Upper lobe of left lung (tissue), 6 donors: ENCODE measurements around the gene ARFRP1. TPM values are rescaled to one million over a fixed set of nuclear protein-coding genes. Genes with fewer than 3 reads are reported as not detected.

Experiments used
- ATAC-seq, 2 donors: fragments of 200-7000 bp; cut with Tn5 transposase; one replicate each; pipeline ENCODE4 v1.9.1; 2022; ENCODE audit warnings: mild to moderate bottlenecking in 2 of 2, moderate library complexity in 2 of 2; ENCODE audit not compliant: low FRiP score in 2 of 2
- DNase-seq, 2 donors: peaks; one replicate each; pipeline ENCODE4 v3.0.0-alpha.2; 2019 to 2020
- H3K27ac ChIP-seq, 4 donors: fragments of 200-600 bp; sonication (generic); one replicate each; pipeline ENCODE4 v1.5.1; 2016 to 2019
- H3K27me3 ChIP-seq, 4 donors: fragments of 200-600 bp; sonication (generic); one replicate each; pipeline ENCODE4 v1.5.1; 2017 to 2019
- H3K36me3 ChIP-seq, 4 donors: fragments of 200-600 bp; sonication (generic); one replicate each; pipeline ENCODE4 v1.5.1; 2016 to 2019
- H3K4me1 ChIP-seq, 4 donors: fragments of 200-600 bp; sonication (generic); one replicate each; pipeline ENCODE4 v1.5.1; 2018 to 2019
- H3K4me3 ChIP-seq, 4 donors: fragments of 200-600 bp; sonication (generic); one replicate each; pipeline ENCODE4 v1.5.1; 2017 to 2019; ENCODE audit warnings: mild to moderate bottlenecking in 2 of 4, moderate library complexity in 1 of 4
- H3K9me3 ChIP-seq, 4 donors: fragments of 200-600 bp; sonication (generic); one replicate each; pipeline ENCODE4 v1.5.1; 2018 to 2019
- CTCF ChIP-seq, 6 experiments: fragments of 450-650 bp in 4 of 6; fragments of 200-600 bp in 2 of 6; sonication (generic) in 2 of 6; IDR thresholded peaks; one replicate each; pipeline ENCODE4 v1.5.1; 2016 to 2019; ENCODE audit warnings: antibody characterized with exemption in 6 of 6
- EP300 ChIP-seq, 4 donors: sonication (generic); formaldehyde crosslinking; IDR thresholded peaks; one replicate each; pipeline ENCODE4 v1.5.1; 2017; ENCODE audit warnings: antibody characterized with exemption in 4 of 4, control low read depth in 2 of 4
- POLR2A ChIP-seq, 4 donors: fragments of 450-650 bp; IDR thresholded peaks; one replicate each; pipeline ENCODE4 v1.5.1; 2016 to 2017; ENCODE audit warnings: antibody characterized with exemption in 4 of 4, mild to moderate bottlenecking in 2 of 4
- POLR2AphosphoS5 ChIP-seq, 2 donors: sonication (generic); formaldehyde crosslinking; IDR thresholded peaks; one replicate each; pipeline ENCODE4 v1.5.1; 2017; ENCODE audit warnings: antibody characterized with exemption in 2 of 2
- WGBS, 2 donors: methylation state at CpG; one replicate each; pipeline ENCODE4 v1.1.5; 2017 to 2018; 5-methylcytosine and 5-hydroxymethylcytosine counted together
- total RNA-seq, 6 donors: library from RNA; depleted of rRNA in 4 of 6; stranded (reverse); fragments of >200 nt in 4 of 6; gene quantifications; one replicate each; pipeline versions ENCODE4 v1.1.0 to v1.2.1, GENCODE V29; 2016 to 2021
- donor health status: DM: no; HTN: no; CAD: no; lungs with moderate emphysema.
- donor health status: DM: no; HTN: yes; CAD: no; lungs with severe emphysema.

ARFRP1 gene, protein sequence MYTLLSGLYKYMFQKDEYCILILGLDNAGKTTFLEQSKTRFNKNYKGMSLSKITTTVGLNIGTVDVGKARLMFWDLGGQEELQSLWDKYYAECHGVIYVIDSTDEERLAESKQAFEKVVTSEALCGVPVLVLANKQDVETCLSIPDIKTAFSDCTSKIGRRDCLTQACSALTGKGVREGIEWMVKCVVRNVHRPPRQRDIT
- total RNA-seq, result 10 to 100 TPM; 26.8 to 56.4 (median 46.3) TPM

GRCh38 chr20:63707558-63708300 is at the start of gene ARFRP1, which contains the start of gene ZGPAT:
TSS of gene ARFRP1 (minus strand) at chr20:63707976. CDS start at chr20:63707091, 885 bp downstream.
TSS of gene ZGPAT (plus strand) at chr20:63708039. CDS start at chr20:63708581, 542 bp downstream.
- Histone ChIP-seq H3K27ac (peak within 1 kb of the TSS; percentile 89 to 93 (median 92)), H3K36me3 (peaks cover 24 to 66% (median 51%) of the 10 kb centered on the region in 4 donors), H3K4me3 (peak within 1 kb of the TSS; percentile 79 to 98 (median 92)), H3K27me3 (no peaks in the 10 kb centered on the region), H3K4me1 (peaks cover 24 to 33% (median 26%) of the 10 kb centered on the region in 4 donors), H3K9me3 (no peaks in the 10 kb centered on the region)
- 1% methylated on average over 33 of the region's 98 CpGs; no CpG with 5 or more reads in 1 of the 2 donors for whole genome bisulfite sequencing, 2 donors
- peak; percentile 95 to 98 for ATAC-seq
- no peak for TF ChIP-seq EP300 (IDR thresholded peaks at IDR 0.05)
- peak in 4 of 6 experiments; percentile 21 to 48 (median 30) for TF ChIP-seq CTCF (IDR thresholded peaks at IDR 0.05)
- TF ChIP-seq POLR2AphosphoS5 (IDR thresholded peaks at IDR 0.05), result peak; percentile 94 to 95
- TF ChIP-seq POLR2A (IDR thresholded peaks at IDR 0.05), result peak in 3 of 4 donors; percentile 7 to 83 (median 42)
- peak; percentile 91 to 99 for DNase-seq

DNA sequence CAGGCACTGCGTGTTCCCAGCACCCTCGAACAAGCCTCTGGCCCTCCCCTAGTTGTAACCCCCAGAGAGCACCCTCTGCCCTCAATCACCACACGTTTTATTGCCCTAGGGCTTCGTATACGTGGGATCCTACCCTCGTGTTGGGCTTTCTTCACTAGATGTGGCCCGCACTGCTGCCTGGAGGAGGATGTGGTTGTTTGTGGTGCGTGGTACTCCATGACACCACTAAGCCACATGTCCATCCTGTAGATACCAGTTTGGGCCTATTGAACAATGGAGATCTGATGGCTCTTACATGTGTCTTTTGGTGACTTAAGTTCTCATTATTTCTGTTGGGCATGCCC is 48.8 kb upstream of the ARFRP1 start:
- no peak overlapping the region for H3K4me3 ChIP-seq
- H3K4me1 ChIP-seq, result no peaks in the 10 kb centered on the region
- no peak for TF ChIP-seq CTCF (IDR thresholded peaks at IDR 0.05)
- no peak for TF ChIP-seq POLR2AphosphoS5 (IDR thresholded peaks at IDR 0.05)
- TF ChIP-seq POLR2A (IDR thresholded peaks at IDR 0.05), result no peak
- TF ChIP-seq EP300 (IDR thresholded peaks at IDR 0.05), result no peak
- WGBS, 2 donors, result 59 to 68% methylated on average over 8 of the region's 8 CpGs
- H3K27ac ChIP-seq, result no peak overlapping the region
- H3K9me3 ChIP-seq, result no peaks in the 10 kb centered on the region
- DNase-seq (no peak), ATAC-seq (no peak)
- no peaks in the 10 kb centered on the region for H3K27me3 ChIP-seq
- H3K36me3 ChIP-seq, result peaks cover 0 to 13% (median 3%) of the 10 kb centered on the region in 4 donors

DNA sequence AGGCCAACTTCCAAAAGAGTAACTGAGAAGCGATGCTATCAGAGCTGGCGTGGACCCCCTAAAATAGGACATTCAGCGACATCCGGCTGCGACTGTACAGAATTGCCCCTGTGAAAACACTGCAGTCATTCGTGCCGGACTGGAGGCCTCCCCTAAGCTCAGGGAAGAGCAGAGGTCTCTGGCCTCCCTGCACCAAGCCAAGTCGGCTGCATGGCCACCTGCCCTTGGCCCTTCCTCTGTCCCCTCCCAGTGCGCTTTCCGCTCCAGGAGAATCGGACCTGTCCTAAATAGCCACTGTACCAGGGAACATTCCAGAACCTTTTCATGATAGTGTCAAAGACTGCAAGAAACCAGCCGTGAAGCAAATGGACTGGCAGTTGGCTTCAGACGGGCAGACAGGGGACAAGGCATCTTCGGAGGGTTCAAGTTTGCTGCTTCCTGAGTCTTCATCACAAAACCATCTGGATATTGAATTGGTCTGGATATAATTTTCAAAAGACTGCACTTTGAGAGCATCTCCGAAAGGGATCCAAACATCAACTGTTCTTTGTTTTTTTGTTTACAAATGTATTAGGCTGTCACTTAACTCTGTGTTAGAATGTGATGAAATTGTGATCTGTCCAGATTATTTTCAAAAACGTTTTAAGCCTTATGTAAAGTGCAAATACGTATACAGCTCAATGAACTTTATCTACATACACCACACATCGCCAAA is 48.3 kb upstream of the ARFRP1 start:
- H3K4me3 ChIP-seq, result no peak overlapping the region
- no peaks in the 10 kb centered on the region for H3K9me3 ChIP-seq
- WGBS, 2 donors, result 85 to 86% methylated on average over 18 of the region's 18 CpGs
- no peaks in the 10 kb centered on the region for H3K4me1 ChIP-seq
- DNase-seq (no peak), ATAC-seq (no peak)
- H3K36me3 ChIP-seq, result peaks cover 0 to 12% (median 3%) of the 10 kb centered on the region in 4 donors
- no peak overlapping the region for H3K27ac ChIP-seq
- TF ChIP-seq CTCF (IDR thresholded peaks at IDR 0.05), result no peak
- no peak for TF ChIP-seq POLR2A (IDR thresholded peaks at IDR 0.05)
- TF ChIP-seq EP300 (IDR thresholded peaks at IDR 0.05), result no peak
- TF ChIP-seq POLR2AphosphoS5 (IDR thresholded peaks at IDR 0.05), result no peak
- no peaks in the 10 kb centered on the region for H3K27me3 ChIP-seq

GRCh38 chr20:63754008-63754407 is 46.2 kb upstream of the ARFRP1 start:
- H3K4me1 ChIP-seq, result no peaks in the 10 kb centered on the region
- no peak overlapping the region for H3K4me3 ChIP-seq
- no peaks in the 10 kb centered on the region for H3K9me3 ChIP-seq
- TF ChIP-seq POLR2AphosphoS5 (IDR thresholded peaks at IDR 0.05) (no peak), EP300 (IDR thresholded peaks at IDR 0.05) (no peak), CTCF (IDR thresholded peaks at IDR 0.05) (no peak), POLR2A (IDR thresholded peaks at IDR 0.05) (no peak)
- H3K27ac ChIP-seq, result no peak overlapping the region
- no peaks in the 10 kb centered on the region for H3K27me3 ChIP-seq
- ATAC-seq, result no peak
- WGBS, 2 donors, result 83 to 89% methylated on average over 10 to 16 of the region's 16 CpGs
- DNase-seq, result no peak
- H3K36me3 ChIP-seq, result peaks cover 0 to 19% (median 3%) of the 10 kb centered on the region in 4 donors
